ENCODE results near the gene C10orf143.

- no peak for TF ChIP-seq CTCF (IDR thresholded peaks at IDR 0.05)
- TF ChIP-seq POLR2A (IDR thresholded peaks at IDR 0.05): no peak
Observed at GRCh38 chr10:130137659-130138478, 27.2 kb upstream of the C10orf143 start.

All from Peyer's patch (tissue), 4 donors.